Measurements from ENCODE around the gene SAMD13. TPM values are rescaled to one million over a fixed set of nuclear protein-coding genes. Genes with fewer than 3 reads are reported as not detected.

SAMD13 gene
- total RNA-seq, 1 donor from 2014 or later = 0.93 TPM

DNA sequence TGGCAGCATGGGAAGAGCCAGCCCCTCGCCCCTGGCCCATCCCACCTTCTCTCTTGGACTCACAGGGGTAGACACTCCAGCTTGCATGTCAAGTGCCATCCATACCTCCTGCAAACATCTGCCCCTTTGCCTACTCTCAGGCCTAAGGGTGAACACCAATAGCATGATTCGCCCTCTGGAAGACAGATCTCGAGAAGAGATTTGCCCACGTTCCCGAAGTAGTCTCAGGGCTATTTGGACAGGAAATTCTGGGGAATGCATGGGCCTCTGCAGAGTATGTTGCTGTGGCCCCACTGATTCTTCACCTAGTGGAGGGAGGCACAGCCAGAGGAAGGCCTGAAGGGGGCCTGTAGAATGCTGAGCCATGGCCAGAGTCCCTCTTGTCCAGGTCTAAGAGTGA lies 66.9 kb downstream of the SAMD13 start:
- no peaks in the 10 kb centered on the region for H4K20me1 ChIP-seq (ENCODE audit: insufficient read depth, low read length)
- Mint-ChIP-seq H3K27ac (ENCODE audit: unreplicated experiment) (no peak overlapping the region), H3K4me3 (ENCODE audit: unreplicated experiment) (no peak overlapping the region), H3K4me1 (ENCODE audit: low read depth, unreplicated experiment) (peaks cover 24% of the 10 kb centered on the region), H3K9me3 (ENCODE audit: unreplicated experiment) (peaks cover 6% of the 10 kb centered on the region), H3K27me3 (ENCODE audit: low read depth, unreplicated experiment) (no peaks in the 10 kb centered on the region), H3K36me3 (ENCODE audit: low read depth, unreplicated experiment) (peaks cover 4% of the 10 kb centered on the region)
- no peak for DNase-seq (ENCODE audit: low read depth)
- peaks cover 2% of the 10 kb centered on the region for H3K9me3 ChIP-seq (ENCODE audit: insufficient read depth, low read depth, low read length)
- H3K27ac ChIP-seq (ENCODE audit: low read depth, low read length) = no peak overlapping the region
- H3K79me2 ChIP-seq (ENCODE audit: insufficient read depth, low read length) = no peaks in the 10 kb centered on the region
- no peak overlapping the region for H3K4me3 ChIP-seq (ENCODE audit: insufficient read depth, low read depth, low read length)
- H2AFZ ChIP-seq (ENCODE audit: low read depth, low read length) = no peak overlapping the region
- H3K9ac ChIP-seq (ENCODE audit: low read length) = no peak overlapping the region
- TF ChIP-seq, protein P1, sequence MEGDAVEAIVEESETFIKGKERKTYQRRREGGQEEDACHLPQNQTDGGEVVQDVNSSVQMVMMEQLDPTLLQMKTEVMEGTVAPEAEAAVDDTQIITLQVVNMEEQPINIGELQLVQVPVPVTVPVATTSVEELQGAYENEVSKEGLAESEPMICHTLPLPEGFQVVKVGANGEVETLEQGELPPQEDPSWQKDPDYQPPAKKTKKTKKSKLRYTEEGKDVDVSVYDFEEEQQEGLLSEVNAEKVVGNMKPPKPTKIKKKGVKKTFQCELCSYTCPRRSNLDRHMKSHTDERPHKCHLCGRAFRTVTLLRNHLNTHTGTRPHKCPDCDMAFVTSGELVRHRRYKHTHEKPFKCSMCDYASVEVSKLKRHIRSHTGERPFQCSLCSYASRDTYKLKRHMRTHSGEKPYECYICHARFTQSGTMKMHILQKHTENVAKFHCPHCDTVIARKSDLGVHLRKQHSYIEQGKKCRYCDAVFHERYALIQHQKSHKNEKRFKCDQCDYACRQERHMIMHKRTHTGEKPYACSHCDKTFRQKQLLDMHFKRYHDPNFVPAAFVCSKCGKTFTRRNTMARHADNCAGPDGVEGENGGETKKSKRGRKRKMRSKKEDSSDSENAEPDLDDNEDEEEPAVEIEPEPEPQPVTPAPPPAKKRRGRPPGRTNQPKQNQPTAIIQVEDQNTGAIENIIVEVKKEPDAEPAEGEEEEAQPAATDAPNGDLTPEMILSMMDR (IDR thresholded peaks at IDR 0.05; ENCODE audit: insufficient read depth, low read depth, low read length) = no peak
- no peak for TF ChIP-seq EZH2 (IDR thresholded peaks at IDR 0.05; ENCODE audit: insufficient read depth, low read length)
- peaks cover 19% of the 10 kb centered on the region for H3K4me1 ChIP-seq (ENCODE audit: insufficient read depth, low read length)
- no peak overlapping the region for H3K4me2 ChIP-seq (ENCODE audit: low read length)
- no peaks in the 10 kb centered on the region for H3K27me3 ChIP-seq (ENCODE audit: insufficient read depth, low read length)
- FAIRE-seq = no peak
- no peaks in the 10 kb centered on the region for H3K36me3 ChIP-seq (ENCODE audit: insufficient read depth, low read length)

DNA sequence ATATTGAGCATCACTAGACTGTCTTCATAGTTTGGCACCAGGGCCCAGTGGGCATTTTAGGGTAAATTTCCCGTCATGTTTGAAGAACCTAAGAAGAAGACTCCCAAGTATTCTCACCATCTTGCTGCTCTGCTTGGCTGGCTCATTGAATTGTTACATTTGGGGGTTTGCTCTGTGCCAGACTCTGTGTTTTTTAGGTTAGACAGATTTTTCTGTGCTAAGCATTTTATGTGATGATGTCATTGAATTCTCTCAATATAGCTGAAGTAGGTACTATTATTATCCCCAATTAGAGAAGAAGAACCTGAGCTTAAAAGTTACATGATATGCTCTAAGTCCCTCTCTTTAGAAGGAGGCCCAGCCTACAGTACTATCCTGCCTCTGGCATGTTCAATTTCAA lies 68.8 kb downstream of the SAMD13 start:
- H3K4me1 Mint-ChIP-seq (ENCODE audit: low read depth, unreplicated experiment) = peaks cover 23% of the 10 kb centered on the region
- no peak overlapping the region for H3K4me3 Mint-ChIP-seq (ENCODE audit: unreplicated experiment)
- no peaks in the 10 kb centered on the region for H4K20me1 ChIP-seq (ENCODE audit: insufficient read depth, low read length)
- H3K4me3 ChIP-seq (ENCODE audit: insufficient read depth, low read depth, low read length) = no peak overlapping the region
- no peak overlapping the region for H3K9ac ChIP-seq (ENCODE audit: low read length)
- H3K27me3 ChIP-seq (ENCODE audit: insufficient read depth, low read length) = no peaks in the 10 kb centered on the region
- H3K27ac Mint-ChIP-seq (ENCODE audit: unreplicated experiment) = no peak overlapping the region
- no peak for TF ChIP-seq EZH2 (IDR thresholded peaks at IDR 0.05; ENCODE audit: insufficient read depth, low read length)
- TF ChIP-seq, protein P1 (IDR thresholded peaks at IDR 0.05; ENCODE audit: insufficient read depth, low read depth, low read length) = no peak
- H3K79me2 ChIP-seq (ENCODE audit: insufficient read depth, low read length) = no peaks in the 10 kb centered on the region
- peaks cover 4% of the 10 kb centered on the region for H3K36me3 Mint-ChIP-seq (ENCODE audit: low read depth, unreplicated experiment)
- no peaks in the 10 kb centered on the region for H3K36me3 ChIP-seq (ENCODE audit: insufficient read depth, low read length)
- no peak overlapping the region for H3K27ac ChIP-seq (ENCODE audit: low read depth, low read length)
- no peak overlapping the region for H2AFZ ChIP-seq (ENCODE audit: low read depth, low read length)
- peaks cover 16% of the 10 kb centered on the region for H3K4me1 ChIP-seq (ENCODE audit: insufficient read depth, low read length)
- no peak for DNase-seq (ENCODE audit: low read depth)
- H3K9me3 ChIP-seq (ENCODE audit: insufficient read depth, low read depth, low read length) = peaks cover 2% of the 10 kb centered on the region
- peaks cover 6% of the 10 kb centered on the region for H3K9me3 Mint-ChIP-seq (ENCODE audit: unreplicated experiment)
- FAIRE-seq = no peak
- peaks cover 2% of the 10 kb centered on the region for H3K27me3 Mint-ChIP-seq (ENCODE audit: low read depth, unreplicated experiment)
- H3K4me2 ChIP-seq (ENCODE audit: low read length) = no peak overlapping the region

DNA sequence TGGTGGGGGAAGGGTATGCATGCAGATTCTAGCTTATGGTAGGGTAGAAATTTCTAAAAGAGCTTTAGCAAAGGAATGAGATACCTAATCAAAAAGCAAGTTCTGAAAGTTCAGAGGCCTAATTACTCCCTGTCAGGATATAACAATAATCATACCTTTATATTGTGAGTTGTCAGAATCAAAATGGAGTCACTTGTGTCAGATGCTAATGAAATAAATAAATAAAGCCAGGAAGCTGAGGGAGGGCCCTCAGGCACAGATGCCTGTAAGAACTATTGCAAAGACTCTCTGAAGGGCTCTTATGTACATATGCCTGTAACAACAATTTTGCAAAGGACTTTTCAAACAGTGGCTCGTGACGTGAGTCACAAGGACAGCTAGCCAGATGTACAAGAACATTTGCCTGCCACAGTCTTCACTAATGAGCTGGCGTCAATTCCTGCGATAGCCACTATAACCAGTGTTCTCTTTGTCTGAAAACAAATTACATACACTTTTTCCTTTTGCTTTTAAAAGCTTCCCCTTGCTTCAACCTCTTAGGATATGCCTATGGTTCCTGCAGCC lies 69.4 kb downstream of the SAMD13 start:
- H3K9me3 Mint-ChIP-seq (ENCODE audit: unreplicated experiment) = peaks cover 6% of the 10 kb centered on the region
- no peak overlapping the region for H3K9ac ChIP-seq (ENCODE audit: low read length)
- FAIRE-seq = no peak
- H3K27me3 ChIP-seq (ENCODE audit: insufficient read depth, low read length) = no peaks in the 10 kb centered on the region
- no peak overlapping the region for H3K4me3 Mint-ChIP-seq (ENCODE audit: unreplicated experiment)
- H3K79me2 ChIP-seq (ENCODE audit: insufficient read depth, low read length) = no peaks in the 10 kb centered on the region
- H3K27ac ChIP-seq (ENCODE audit: low read depth, low read length) = no peak overlapping the region
- H3K27me3 Mint-ChIP-seq (ENCODE audit: low read depth, unreplicated experiment) = peaks cover 2% of the 10 kb centered on the region
- no peak overlapping the region for H3K4me3 ChIP-seq (ENCODE audit: insufficient read depth, low read depth, low read length)
- peak; percentile 79 for DNase-seq (ENCODE audit: low read depth)
- no peaks in the 10 kb centered on the region for H3K36me3 ChIP-seq (ENCODE audit: insufficient read depth, low read length)
- peaks cover 4% of the 10 kb centered on the region for H3K36me3 Mint-ChIP-seq (ENCODE audit: low read depth, unreplicated experiment)
- H3K9me3 ChIP-seq (ENCODE audit: insufficient read depth, low read depth, low read length) = peaks cover 2% of the 10 kb centered on the region
- TF ChIP-seq EZH2 (IDR thresholded peaks at IDR 0.05; ENCODE audit: insufficient read depth, low read length) = no peak
- TF ChIP-seq, protein P1 (IDR thresholded peaks at IDR 0.05; ENCODE audit: insufficient read depth, low read depth, low read length) = no peak
- H3K4me2 ChIP-seq (ENCODE audit: low read length) = peak overlapping the region; percentile 17
- H3K4me1 Mint-ChIP-seq (ENCODE audit: low read depth, unreplicated experiment) = peaks cover 20% of the 10 kb centered on the region
- no peaks in the 10 kb centered on the region for H4K20me1 ChIP-seq (ENCODE audit: insufficient read depth, low read length)
- no peak overlapping the region for H3K27ac Mint-ChIP-seq (ENCODE audit: unreplicated experiment)
- no peak overlapping the region for H2AFZ ChIP-seq (ENCODE audit: low read depth, low read length)
- H3K4me1 ChIP-seq (ENCODE audit: insufficient read depth, low read length) = peaks cover 12% of the 10 kb centered on the region
